K562 (cell line): ENCODE measurements around the gene CLCNKB. TPM values are rescaled to one million over a fixed set of nuclear protein-coding genes. Genes with fewer than 3 reads are reported as not detected.

Source experiments
- CHCHD3 ChIP-seq: fragments of 250-450 bp; sonication (Bioruptor Pico); IDR thresholded peaks from 2 replicates; pipeline ENCODE4 v2.1.2; 2022; ENCODE audit warnings: mild to moderate bottlenecking
- CREB1 ChIP-seq, 2 experiments: sonication (generic) in 1 of 2; formaldehyde crosslinking in 1 of 2; IDR thresholded peaks; 2 replicates each; pipeline versions ENCODE4 v1.6.1 to v1.8.0; 2012 to 2022; ENCODE audit warnings: inconsistent platforms in 1 of 2, mild to moderate bottlenecking in 1 of 2, missing genetic modification reagents in 1 of 2, moderate library complexity in 1 of 2
- KLF10 ChIP-seq: fragments of 250-450 bp; sonication (Bioruptor Pico); IDR thresholded peaks from 2 replicates; pipeline ENCODE4 v1.6.1; 2021; ENCODE audit warnings: matching md5 sums
- MED1 ChIP-seq: sonication (generic); formaldehyde crosslinking; IDR thresholded peaks from 2 replicates; pipeline ENCODE4 v1.8.1; 2023; ENCODE audit warnings: missing genetic modification reagents, borderline replicate concordance
- SIRT6 ChIP-seq: IDR thresholded peaks from one replicate; pipeline ENCODE4 v1.6.1; 2012; ENCODE audit warnings: low read depth, mild to moderate bottlenecking, control low read depth, inconsistent platforms, low read length, moderate library complexity
- TAF9B ChIP-seq: fragments of 450-650 bp; IDR thresholded peaks from 2 replicates; pipeline ENCODE4 v1.6.1; 2018; ENCODE audit warnings: mild to moderate bottlenecking; ENCODE audit not compliant: partially characterized antibody
- WHSC1 ChIP-seq: IDR thresholded peaks from one replicate; pipeline ENCODE4 v1.6.1; 2012; ENCODE audit warnings: low read length, control low read depth, inconsistent platforms
- ZNF124 ChIP-seq: sonication (generic); formaldehyde crosslinking; IDR thresholded peaks from 2 replicates; pipeline ENCODE4 v1.8.1; 2022; ENCODE audit warnings: missing genetic modification reagents
- ZNF75A ChIP-seq: fragments of 450-650 bp; formaldehyde crosslinking; IDR thresholded peaks from 2 replicates; pipeline ENCODE4 v1.4.0; 2020; ENCODE audit warnings: mild to moderate bottlenecking
- ZNF764 ChIP-seq: fragments of 250-450 bp; sonication (Bioruptor Pico); IDR thresholded peaks from 2 replicates; pipeline ENCODE4 v1.4.0; 2020; ENCODE audit warnings: low read depth, mild to moderate bottlenecking, moderate library complexity
- polyA plus RNA-seq, 8 experiments: library from polyadenylated mRNA; depleted of rRNA in 4 of 8; stranded (reverse) in 5 of 8; unstranded in 3 of 8; fragments of >200 nt; fragmentation: Nextera tagmentation in 2 of 8; fragmentation: Illumina TruSeq in 1 of 8; extraction: Ambion mirVana in 2 of 8; extraction: Trizol in 1 of 8; gene quantifications; 2 replicates each; pipeline versions ENCODE4 v1.2.1 to v1.2.3, GENCODE V29; 2011 to 2014; ENCODE audit warnings: inconsistent platforms in 1 of 8, missing spikeins in 1 of 8
- total RNA-seq, 7 experiments: library from RNA; depleted of rRNA in 6 of 7; stranded (reverse); fragments of >200 nt in 6 of 7; fragmentation: Illumina TruSeq in 2 of 7; extraction: Trizol in 2 of 7; gene quantifications; 2 replicates each; pipeline versions ENCODE4 v1.2.1 to v1.2.3, GENCODE V29; 2011 to 2021; ENCODE audit warnings: low replicate concordance in 1 of 7
- TF ChIP-seq, protein P1 (sequence below), 2 experiments: fragments of 450-650 bp; IDR thresholded peaks; 2 replicates each; pipeline ENCODE4 v1.6.1; 2016; ENCODE audit warnings: mild to moderate bottlenecking in 2 of 2, borderline replicate concordance in 1 of 2, low read depth in 1 of 2, moderate library complexity in 1 of 2

The CLCNKB gene
- total and polyA plus RNA-seq, 9 of the 15 experiments (the other 6 are each of a cell fraction or from before 2014, with no cell fraction given), result 0.08 to 1.7 (median 0.64) TPM

DNA sequence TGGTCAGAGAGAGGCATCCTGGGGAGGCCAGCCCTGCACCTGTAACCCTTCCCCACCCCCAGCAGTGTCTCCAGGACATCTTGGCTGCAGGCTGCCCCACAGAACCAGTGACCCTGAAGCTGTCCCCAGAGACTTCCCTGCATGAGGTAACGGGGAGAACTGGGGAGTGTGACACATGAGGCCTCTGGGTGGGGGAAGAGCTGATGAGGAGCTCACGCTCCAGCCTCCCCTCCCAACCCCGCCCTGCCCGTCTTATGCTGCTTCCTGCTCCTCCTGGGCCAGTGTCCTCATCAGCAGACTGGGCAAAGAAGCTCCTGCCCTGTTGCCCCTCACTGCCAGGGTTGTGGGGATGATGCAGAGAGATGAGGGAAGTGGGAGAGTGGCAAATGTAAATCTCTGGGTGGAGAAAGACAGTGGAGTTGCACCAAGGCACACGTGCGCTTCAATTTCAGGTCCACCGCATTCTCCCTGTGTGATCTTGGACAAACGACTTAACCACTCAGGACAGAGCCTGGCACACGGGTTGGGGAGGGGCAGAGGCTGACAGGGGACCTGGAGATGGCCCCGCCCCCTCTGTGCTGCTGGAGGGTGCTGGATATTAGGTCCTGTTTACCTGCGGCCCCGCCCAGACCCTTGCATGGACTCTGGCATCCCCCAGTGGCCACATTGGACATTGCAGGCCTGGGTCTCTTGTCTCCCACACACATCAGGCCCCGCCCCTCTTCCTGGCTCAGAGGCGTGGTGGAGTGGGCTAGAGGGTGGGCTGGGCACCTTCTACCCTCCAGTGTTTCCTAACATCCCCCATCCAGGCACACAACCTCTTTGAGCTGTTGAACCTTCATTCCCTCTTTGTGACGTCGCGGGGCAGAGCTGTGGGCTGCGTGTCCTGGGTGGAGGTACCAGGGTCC, 12.3 kb downstream of the CLCNKB start (continued):
- TF ChIP-seq ZNF764, result no peak
- TF ChIP-seq ZNF124 (CRISPR knock-in tag), result no peak
- TF ChIP-seq ZNF75A (CRISPR knock-in tag), result no peak
- TF ChIP-seq SIRT6, result no peak
- TF ChIP-seq MED1 (CRISPR knock-in tag), result no peak
- TF ChIP-seq CREB1 (IDR thresholded peaks at IDR 0.05), result 0 out of 2 replicates have a peak, but pooled peaks have one; percentile 9
- no peak; the same call in 1 of the 2 replicates for TF ChIP-seq CREB1 (CRISPR knock-in tag; IDR thresholded peaks at IDR 0.05)
- TF ChIP-seq, protein P1, sequence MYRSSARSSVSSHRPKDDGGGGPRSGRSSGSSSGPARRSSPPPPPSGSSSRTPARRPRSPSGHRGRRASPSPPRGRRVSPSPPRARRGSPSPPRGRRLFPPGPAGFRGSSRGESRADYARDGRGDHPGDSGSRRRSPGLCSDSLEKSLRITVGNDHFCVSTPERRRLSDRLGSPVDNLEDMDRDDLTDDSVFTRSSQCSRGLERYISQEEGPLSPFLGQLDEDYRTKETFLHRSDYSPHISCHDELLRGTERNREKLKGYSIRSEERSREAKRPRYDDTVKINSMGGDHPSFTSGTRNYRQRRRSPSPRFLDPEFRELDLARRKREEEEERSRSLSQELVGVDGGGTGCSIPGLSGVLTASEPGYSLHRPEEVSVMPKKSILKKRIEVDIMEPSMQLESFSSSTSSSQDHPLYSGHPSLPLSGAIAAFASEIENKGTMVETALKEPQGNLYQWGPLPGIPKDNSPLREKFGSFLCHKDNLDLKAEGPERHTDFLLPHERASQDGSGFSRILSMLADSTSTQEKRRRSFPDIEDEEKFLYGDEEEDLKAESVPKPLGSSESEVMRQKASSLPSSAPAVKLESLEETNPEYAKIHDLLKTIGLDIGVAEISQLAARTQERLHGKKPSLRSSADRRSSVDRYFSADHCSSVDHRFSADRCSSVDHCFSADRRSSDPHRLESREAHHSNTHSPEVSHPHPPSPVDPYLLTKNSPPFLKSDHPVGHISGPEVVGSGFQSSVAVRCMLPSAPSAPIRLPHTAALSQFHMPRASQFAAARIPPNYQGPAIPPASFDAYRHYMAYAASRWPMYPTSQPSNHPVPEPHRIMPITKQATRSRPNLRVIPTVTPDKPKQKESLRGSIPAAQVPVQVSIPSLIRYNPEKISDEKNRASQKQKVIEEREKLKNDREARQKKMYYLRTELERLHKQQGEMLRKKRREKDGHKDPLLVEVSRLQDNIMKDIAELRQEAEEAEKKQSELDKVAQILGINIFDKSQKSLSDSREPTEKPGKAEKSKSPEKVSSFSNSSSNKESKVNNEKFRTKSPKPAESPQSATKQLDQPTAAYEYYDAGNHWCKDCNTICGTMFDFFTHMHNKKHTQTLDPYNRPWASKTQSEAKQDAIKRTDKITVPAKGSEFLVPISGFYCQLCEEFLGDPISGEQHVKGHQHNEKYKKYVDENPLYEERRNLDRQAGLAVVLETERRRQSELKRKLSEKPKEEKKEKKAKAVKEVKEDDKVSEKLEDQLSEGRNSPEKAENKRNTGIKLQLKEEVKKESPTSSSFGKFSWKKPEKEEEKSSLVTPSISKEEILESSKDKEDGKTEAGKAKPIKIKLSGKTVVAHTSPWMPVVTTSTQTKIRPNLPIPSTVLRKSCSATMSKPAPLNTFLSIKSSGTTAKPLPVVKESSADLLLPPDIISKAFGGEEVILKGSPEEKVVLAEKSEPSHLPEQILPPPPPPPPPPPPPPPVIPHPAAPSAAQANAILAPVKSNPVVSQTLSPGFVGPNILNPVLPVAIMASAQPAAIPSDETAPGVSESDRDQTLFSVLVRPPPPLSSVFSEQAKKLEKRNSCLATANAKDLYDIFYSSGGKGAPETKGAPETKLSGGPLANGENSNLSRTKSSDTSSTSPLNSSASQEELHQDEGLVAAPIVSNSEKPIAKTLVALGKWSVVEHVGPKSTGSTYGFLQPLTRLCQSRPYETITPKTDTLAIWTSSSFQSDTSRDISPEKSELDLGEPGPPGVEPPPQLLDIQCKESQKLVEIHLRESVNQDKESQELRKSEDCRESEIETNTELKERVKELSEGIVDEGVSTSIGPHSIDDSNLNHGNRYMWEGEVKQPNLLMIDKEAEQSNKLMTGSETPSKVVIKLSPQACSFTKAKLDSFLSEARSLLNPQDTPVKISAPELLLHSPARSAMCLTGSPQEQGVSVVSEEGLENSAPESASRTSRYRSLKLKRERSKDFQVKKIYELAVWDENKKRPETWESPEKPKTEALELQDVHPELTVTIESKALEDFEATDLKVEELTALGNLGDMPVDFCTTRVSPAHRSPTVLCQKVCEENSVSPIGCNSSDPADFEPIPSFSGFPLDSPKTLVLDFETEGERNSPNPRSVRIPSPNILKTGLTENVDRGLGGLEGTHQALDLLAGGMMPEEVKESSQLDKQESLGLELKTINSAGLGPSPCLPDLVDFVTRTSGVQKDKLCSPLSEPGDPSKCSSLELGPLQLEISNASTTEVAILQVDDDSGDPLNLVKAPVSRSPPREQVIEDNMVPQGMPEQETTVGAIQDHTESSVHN (IDR thresholded peaks at IDR 0.05; ENCODE audit: borderline replicate concordance in 1 of 2, low read depth in 1 of 2), result no peak
- no peak for TF ChIP-seq KLF10
- TF ChIP-seq WHSC1, result no peak
- no peak for TF ChIP-seq TAF9B
- no peak for TF ChIP-seq CHCHD3 (CRISPR knock-in tag)
